Measurements from ENCODE around the gene TAF1L. TPM values are rescaled to one million over a fixed set of nuclear protein-coding genes. Genes with fewer than 3 reads are reported as not detected.

TAF1L gene, protein sequence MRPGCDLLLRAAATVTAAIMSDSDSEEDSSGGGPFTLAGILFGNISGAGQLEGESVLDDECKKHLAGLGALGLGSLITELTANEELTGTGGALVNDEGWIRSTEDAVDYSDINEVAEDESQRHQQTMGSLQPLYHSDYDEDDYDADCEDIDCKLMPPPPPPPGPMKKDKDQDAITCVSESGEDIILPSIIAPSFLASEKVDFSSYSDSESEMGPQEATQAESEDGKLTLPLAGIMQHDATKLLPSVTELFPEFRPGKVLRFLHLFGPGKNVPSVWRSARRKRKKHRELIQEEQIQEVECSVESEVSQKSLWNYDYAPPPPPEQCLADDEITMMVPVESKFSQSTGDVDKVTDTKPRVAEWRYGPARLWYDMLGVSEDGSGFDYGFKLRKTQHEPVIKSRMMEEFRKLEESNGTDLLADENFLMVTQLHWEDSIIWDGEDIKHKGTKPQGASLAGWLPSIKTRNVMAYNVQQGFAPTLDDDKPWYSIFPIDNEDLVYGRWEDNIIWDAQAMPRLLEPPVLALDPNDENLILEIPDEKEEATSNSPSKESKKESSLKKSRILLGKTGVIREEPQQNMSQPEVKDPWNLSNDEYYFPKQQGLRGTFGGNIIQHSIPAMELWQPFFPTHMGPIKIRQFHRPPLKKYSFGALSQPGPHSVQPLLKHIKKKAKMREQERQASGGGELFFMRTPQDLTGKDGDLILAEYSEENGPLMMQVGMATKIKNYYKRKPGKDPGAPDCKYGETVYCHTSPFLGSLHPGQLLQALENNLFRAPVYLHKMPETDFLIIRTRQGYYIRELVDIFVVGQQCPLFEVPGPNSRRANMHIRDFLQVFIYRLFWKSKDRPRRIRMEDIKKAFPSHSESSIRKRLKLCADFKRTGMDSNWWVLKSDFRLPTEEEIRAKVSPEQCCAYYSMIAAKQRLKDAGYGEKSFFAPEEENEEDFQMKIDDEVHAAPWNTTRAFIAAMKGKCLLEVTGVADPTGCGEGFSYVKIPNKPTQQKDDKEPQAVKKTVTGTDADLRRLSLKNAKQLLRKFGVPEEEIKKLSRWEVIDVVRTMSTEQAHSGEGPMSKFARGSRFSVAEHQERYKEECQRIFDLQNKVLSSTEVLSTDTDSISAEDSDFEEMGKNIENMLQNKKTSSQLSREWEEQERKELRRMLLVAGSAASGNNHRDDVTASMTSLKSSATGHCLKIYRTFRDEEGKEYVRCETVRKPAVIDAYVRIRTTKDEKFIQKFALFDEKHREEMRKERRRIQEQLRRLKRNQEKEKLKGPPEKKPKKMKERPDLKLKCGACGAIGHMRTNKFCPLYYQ (N-terminal part only)
- under 0.01 TPM in 1 of 2 replicates, not detected in the other for total RNA-seq

GRCh38 chr9:32635362-32635761 is at the start of gene TAF1L:
TAF1L (minus strand) TSS chr9:32635669; CDS start chr9:32635579, 90 bp downstream.

Other genes starting within 250 kb of the TAF1L start
- 7.4 and 23.3 TPM in 2 replicates for gene RIGI, start 109.5 kb downstream of the TAF1L start, total RNA-seq
- gene SMIM27, start 83.3 kb downstream of the TAF1L start, total RNA-seq = 1.3 and 2.0 TPM in 2 replicates
- gene TOPORS, start 83.1 kb downstream of the TAF1L start, total RNA-seq = 21.2 and 31.8 TPM in 2 replicates
- gene NDUFB6, start 62.5 kb downstream of the TAF1L start, total RNA-seq = 12.9 and 38.5 TPM in 2 replicates
- not detected in 2 replicates for gene TMEM215, start 147.9 kb upstream of the TAF1L start, total RNA-seq

All from placental pericyte (primary cell).